K562 (cell line): ENCODE results near the gene MYO18A. TPM values are rescaled to one million over a fixed set of nuclear protein-coding genes. Genes with fewer than 3 reads are reported as not detected.

Source experiments
- BRD4 ChIP-seq: fragments of 200-600 bp; sonication (generic); IDR thresholded peaks from 2 replicates; pipeline ENCODE4 v1.6.1; 2017; ENCODE audit warnings: inconsistent platforms
- CHD2 ChIP-seq: IDR thresholded peaks from 2 replicates; pipeline ENCODE4 v1.6.1; 2011; ENCODE audit warnings: low read depth, low read length
- GTF2F1 ChIP-seq: IDR thresholded peaks from 2 replicates; pipeline ENCODE4 v1.6.1; 2011; ENCODE audit warnings: low read depth, low read length, improper control_type of control experiment
- HLTF ChIP-seq: fragments of 450-650 bp; IDR thresholded peaks from 2 replicates; pipeline ENCODE4 v1.6.1; 2016
- KLF13 ChIP-seq: fragments of 450-650 bp; IDR thresholded peaks from 2 replicates; pipeline ENCODE4 v1.6.1; 2016; ENCODE audit warnings: missing genetic modification characterization, low read depth, mild to moderate bottlenecking, missing compliant biosample characterization, moderate library complexity, borderline replicate concordance
- PHB ChIP-seq: fragments of 250-450 bp; sonication (Bioruptor Pico); IDR thresholded peaks from 2 replicates; pipeline ENCODE4 v1.5.0; 2021
- RFX7 ChIP-seq: fragments of 250-450 bp; sonication (Bioruptor Pico); IDR thresholded peaks from 2 replicates; pipeline ENCODE4 v1.5.1; 2021; ENCODE audit warnings: mild to moderate bottlenecking
- SMARCB1 ChIP-seq: IDR thresholded peaks from 2 replicates; pipeline ENCODE4 v1.6.1; 2011; ENCODE audit warnings: improper control_type of control experiment, low read depth; ENCODE audit not compliant: insufficient read length
- SMARCE1 ChIP-seq: fragments of 450-650 bp; IDR thresholded peaks from 2 replicates; pipeline ENCODE4 v1.7.1; 2016; ENCODE audit warnings: mild to moderate bottlenecking
- SRSF9 ChIP-seq: fragments of 200-400 bp; formaldehyde crosslinking; IDR thresholded peaks from 2 replicates; pipeline ENCODE4 v1.6.1; 2017; ENCODE audit warnings: low read depth, low read length, borderline replicate concordance
- TAF1 ChIP-seq: IDR thresholded peaks from 2 replicates; pipeline ENCODE4 v1.6.1; 2011; ENCODE audit warnings: mild to moderate bottlenecking, low read length, moderate library complexity; ENCODE audit not compliant: insufficient read depth, control insufficient read depth, severe bottlenecking; ENCODE audit errors: extremely low read depth
- TSHZ1 ChIP-seq: fragments of 250-450 bp; sonication (Bioruptor Pico); IDR thresholded peaks from 2 replicates; pipeline ENCODE4 v1.4.0; 2020; ENCODE audit warnings: mild to moderate bottlenecking, moderate library complexity
- ZNF318 ChIP-seq, 2 experiments: fragments of 450-650 bp; IDR thresholded peaks; 2 replicates each; pipeline ENCODE4 v1.6.1; 2016; ENCODE audit warnings: mild to moderate bottlenecking in 2 of 2, borderline replicate concordance in 1 of 2, low read depth in 1 of 2, moderate library complexity in 1 of 2
- ZNF717 ChIP-seq: fragments of 250-450 bp; sonication (Bioruptor Pico); IDR thresholded peaks from 2 replicates; pipeline ENCODE4 v1.5.0; 2021
- polyA plus RNA-seq, 8 experiments: library from polyadenylated mRNA; depleted of rRNA in 4 of 8; stranded (reverse) in 5 of 8; unstranded in 3 of 8; fragments of >200 nt; fragmentation: Nextera tagmentation in 2 of 8; fragmentation: Illumina TruSeq in 1 of 8; extraction: Ambion mirVana in 2 of 8; extraction: Trizol in 1 of 8; gene quantifications; 2 replicates each; pipeline versions ENCODE4 v1.2.1 to v1.2.3, GENCODE V29; 2011 to 2014; ENCODE audit warnings: inconsistent platforms in 1 of 8, missing spikeins in 1 of 8
- total RNA-seq, 7 experiments: library from RNA; depleted of rRNA in 6 of 7; stranded (reverse); fragments of >200 nt in 6 of 7; fragmentation: Illumina TruSeq in 2 of 7; extraction: Trizol in 2 of 7; gene quantifications; 2 replicates each; pipeline versions ENCODE4 v1.2.1 to v1.2.3, GENCODE V29; 2011 to 2021; ENCODE audit warnings: low replicate concordance in 1 of 7
- TF ChIP-seq, protein P1 (sequence below): sonication (generic); formaldehyde crosslinking; IDR thresholded peaks from 2 replicates; pipeline ENCODE4 v1.8.0; 2022; ENCODE audit warnings: mild to moderate bottlenecking, missing genetic modification reagents

Gene MYO18A
- total and polyA plus RNA-seq, 9 of the 15 experiments (the other 6 are each of a cell fraction or from before 2014, with no cell fraction given) = 2.5 to 65.4 (median 17.1) TPM

- TF ChIP-seq TSHZ1 (CRISPR knock-in tag) (no peak), SMARCB1 (no peak), GTF2F1 (no peak), ZNF318 (IDR thresholded peaks at IDR 0.05; ENCODE audit: borderline replicate concordance in 1 of 2, low read depth in 1 of 2) (no peak), RFX7 (no peak), HLTF (no peak), SMARCE1 (peak; percentile 74), SRSF9 (no peak), TAF1 (no peak), BRD4 (no peak), PHB (CRISPR knock-in tag) (no peak), ZNF717 (CRISPR knock-in tag) (no peak), CHD2 (no peak), KLF13 (no peak)
- TF ChIP-seq, protein P1, sequence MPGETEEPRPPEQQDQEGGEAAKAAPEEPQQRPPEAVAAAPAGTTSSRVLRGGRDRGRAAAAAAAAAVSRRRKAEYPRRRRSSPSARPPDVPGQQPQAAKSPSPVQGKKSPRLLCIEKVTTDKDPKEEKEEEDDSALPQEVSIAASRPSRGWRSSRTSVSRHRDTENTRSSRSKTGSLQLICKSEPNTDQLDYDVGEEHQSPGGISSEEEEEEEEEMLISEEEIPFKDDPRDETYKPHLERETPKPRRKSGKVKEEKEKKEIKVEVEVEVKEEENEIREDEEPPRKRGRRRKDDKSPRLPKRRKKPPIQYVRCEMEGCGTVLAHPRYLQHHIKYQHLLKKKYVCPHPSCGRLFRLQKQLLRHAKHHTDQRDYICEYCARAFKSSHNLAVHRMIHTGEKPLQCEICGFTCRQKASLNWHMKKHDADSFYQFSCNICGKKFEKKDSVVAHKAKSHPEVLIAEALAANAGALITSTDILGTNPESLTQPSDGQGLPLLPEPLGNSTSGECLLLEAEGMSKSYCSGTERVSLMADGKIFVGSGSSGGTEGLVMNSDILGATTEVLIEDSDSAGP = no peak
Measured at GRCh38 chr17:29155227-29155965, 24.8 kb downstream of the MYO18A start (continued).
